AG09309 (cell line): ENCODE data around the gene MAPK1IP1L.

ENCODE experiments used
- DNase-seq: peaks from one replicate; pipeline ENCODE4 v3.0.0-alpha.2; 2010; ENCODE audit warnings: low read depth
- H3K4me3 ChIP-seq: 2 replicates; pipeline ENCODE4 v1.5.1; 2011; ENCODE audit warnings: mild to moderate bottlenecking, low read depth, low read length, moderate library complexity; ENCODE audit not compliant: control insufficient read depth
- CTCF ChIP-seq: IDR thresholded peaks from 2 replicates; pipeline ENCODE4 v1.5.1; 2011; ENCODE audit warnings: mild to moderate bottlenecking, low read depth, low read length, inconsistent platforms; ENCODE audit not compliant: insufficient read depth, control insufficient read depth; ENCODE audit errors: missing control alignments

MAPK1IP1L gene

GRCh38 chr14:55102141-55102621 lies 50.7 kb downstream of the MAPK1IP1L start:
- DNase-seq, result peak; percentile 100
- no peak for TF ChIP-seq CTCF
- no peak overlapping the region for H3K4me3 ChIP-seq

GRCh38 chr14:55103005-55103640 lies 51.7 kb downstream of the MAPK1IP1L start:
- peak; percentile 86 for DNase-seq
- H3K4me3 ChIP-seq, result peak overlapping the region; percentile 20; the same call in 1 of the 2 replicates
- no peak for TF ChIP-seq CTCF

GRCh38 chr14:55103971-55104954 lies 52.8 kb downstream of the MAPK1IP1L start:
- DNase-seq, result no peak
- no peak overlapping the region for H3K4me3 ChIP-seq
- TF ChIP-seq CTCF, result no peak

- no peak for DNase-seq
- no peak overlapping the region for H3K4me3 ChIP-seq
- TF ChIP-seq CTCF, result no peak
These were observed 54.5 kb downstream of the MAPK1IP1L start for GRCh38 chr14:55105991-55106390.

DNA sequence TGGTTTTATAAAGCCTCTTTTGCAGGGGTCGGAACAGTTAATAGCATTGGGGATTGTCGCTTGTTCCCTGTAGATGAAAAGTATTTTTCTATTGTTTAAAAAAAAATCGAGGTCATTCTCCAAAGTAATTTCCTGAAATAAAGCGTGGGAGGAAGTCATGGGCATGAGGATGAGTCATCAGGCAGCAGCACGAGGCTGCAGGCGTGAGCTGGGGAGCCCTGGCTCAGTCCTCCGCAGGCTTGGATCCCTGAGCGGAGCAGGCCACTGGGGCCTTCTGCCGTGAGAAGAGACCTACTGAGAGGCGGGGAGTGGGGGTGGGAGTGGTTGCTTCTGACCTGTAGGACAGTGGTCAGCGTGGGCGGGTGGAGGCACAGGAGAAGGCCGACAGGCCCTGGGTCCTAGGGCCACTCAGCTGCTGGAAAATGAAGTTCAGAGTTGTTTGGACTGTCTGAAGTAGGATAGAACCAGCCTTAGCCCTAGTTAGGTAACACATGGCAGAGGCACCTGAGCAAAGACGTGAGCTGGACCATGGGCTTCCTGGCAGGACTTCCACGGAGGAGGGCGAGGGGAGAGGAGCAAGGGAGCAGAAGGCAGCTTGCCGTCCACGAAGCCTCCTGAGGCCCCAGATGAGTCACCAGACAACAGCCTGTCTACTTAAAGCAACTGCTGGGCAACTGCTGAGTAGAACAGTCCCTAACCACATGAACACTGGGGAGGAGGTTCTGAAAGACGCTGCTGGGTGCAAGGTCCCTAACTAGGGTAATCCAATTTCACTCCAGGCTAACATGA lies 56.5 kb downstream of the MAPK1IP1L start:
- no peak overlapping the region for H3K4me3 ChIP-seq
- no peak for TF ChIP-seq CTCF
- peak; percentile 95 for DNase-seq

DNA sequence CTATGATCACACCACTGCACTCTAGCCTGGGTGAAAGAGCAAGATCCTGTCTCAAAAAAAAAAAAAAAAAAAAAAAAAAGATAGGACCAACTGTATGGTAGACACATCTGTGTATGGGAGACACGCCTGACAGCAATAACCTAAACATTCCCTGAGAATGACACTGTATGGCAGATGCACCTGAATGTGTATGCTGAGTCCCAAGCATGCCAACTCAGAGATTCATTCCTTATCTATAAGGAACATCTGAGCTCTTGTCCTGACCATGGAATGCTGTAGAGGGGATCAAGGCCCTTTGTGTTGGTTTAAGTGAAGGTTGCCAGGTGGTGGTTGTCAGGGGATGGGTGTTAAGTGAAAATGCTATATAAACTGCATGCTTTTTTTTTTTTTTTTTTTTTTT lies 58.4 kb downstream of the MAPK1IP1L start:
- no peak for DNase-seq
- no peak for TF ChIP-seq CTCF
- H3K4me3 ChIP-seq, result no peak overlapping the region
